MM.1S (cell line): ENCODE data around the gene LEMD2.

ENCODE experiments used
- CTCF ChIP-seq: fragments of 300-600 bp; sonication (generic); IDR thresholded peaks from 2 replicates; pipeline ENCODE4 v1.5.1; 2016; ENCODE audit warnings: antibody characterized with exemption, low read length, mixed read lengths
- EZH2 ChIP-seq: fragments of 300-600 bp; sonication (generic); optimal IDR thresholded peaks from 2 replicates; pipeline ENCODE3; 2017; ENCODE audit warnings: low read depth, mild to moderate bottlenecking, antibody characterized with exemption, low read length, mixed read lengths

- no peak for TF ChIP-seq CTCF
- no peak for TF ChIP-seq EZH2
These were observed 23.6 kb downstream of the LEMD2 start for GRCh38 chr6:33765368-33765767.
